HCT116 (cell line): ENCODE results near the gene KRTAP1-5. TPM values are rescaled to one million over a fixed set of nuclear protein-coding genes. Genes with fewer than 3 reads are reported as not detected.

Source experiments
- ATAC-seq: fragments of 200-7000 bp; cut with Tn5 transposase; 2 replicates; pipeline ENCODE4 v1.9.1; 2020; ENCODE audit warnings: mild to moderate bottlenecking, moderate library complexity
- BruUV-seq: library from RNA; stranded (reverse); fragments of 400-500 nt; replicated peaks from 2 replicates; lab custom pipeline; 2021; lab: Mats Ljungman, UMichigan
- CTCF ChIA-PET: fragments of 300-600 bp; sonication (Branson Sonifier 250); formaldehyde crosslinking; loops from one replicate; lab custom pipeline; 2021; ENCODE audit warnings: antibody characterized with exemption; lab: Charles Lee
- POLR2A ChIA-PET: fragments of 300-600, 350-600 bp; sonication (Branson Sonifier 250); formaldehyde crosslinking; loops from one replicate; lab custom pipeline; 2021; ENCODE audit warnings: antibody characterized with exemption; lab: Charles Lee
- RAD21 ChIA-PET, 2 experiments: fragments of 300-600 bp; sonication (Branson Sonifier 250); formaldehyde crosslinking; loops; one replicate each; lab custom pipeline; 2023; ENCODE audit warnings: low total read pairs in 2 of 2; ENCODE audit not compliant: uncharacterized antibody in 2 of 2, unreplicated experiment in 2 of 2, low non-redundant PET in 1 of 2; lab: Charles Lee
- DNase-seq: peaks from one replicate; pipeline ENCODE4 v3.0.0-alpha.2; 2010; ENCODE audit warnings: low read depth, low spot score
- H2AFZ ChIP-seq: fragments of 200-600 bp; shearing (Covaris generic), sonication (generic); 2 replicates; pipeline ENCODE4 v1.6.1; 2017; ENCODE audit warnings: low read depth, mixed run types, mixed read lengths, antibody characterized with exemption, low read length; ENCODE audit not compliant: poor library complexity, severe bottlenecking
- H3K27ac ChIP-seq: 2 replicates; pipeline ENCODE4 v1.5.1; 2012; ENCODE audit warnings: low read depth, low read length
- H3K27me3 ChIP-seq: fragments of 200-600 bp; sonication (generic); 2 replicates; pipeline ENCODE4 v1.6.1; 2016; ENCODE audit warnings: mixed run types, low read length, mixed read lengths; ENCODE audit not compliant: insufficient read depth
- H3K36me3 ChIP-seq, 2 experiments: fragments of 200-500 bp in 1 of 2; fragments of 200-600 bp in 1 of 2; sonication (Bioruptor generic) in 1 of 2; sonication (generic) in 1 of 2; 2 replicates each; pipeline versions ENCODE4 v1.5.1 to v1.6.1; 2014 to 2016; ENCODE audit warnings: low read length in 2 of 2, inconsistent platforms in 1 of 2, mixed read lengths in 1 of 2, mixed run types in 1 of 2; ENCODE audit not compliant: insufficient read depth in 2 of 2, control insufficient read depth in 1 of 2
- H3K4me1 ChIP-seq, 2 experiments: fragments of 200-600 bp in 1 of 2; sonication (generic) in 1 of 2; 2 replicates each; pipeline versions ENCODE4 v1.5.1 to v1.6.1; 2012 to 2017; ENCODE audit warnings: low read length in 2 of 2, inconsistent platforms in 1 of 2, mild to moderate bottlenecking in 1 of 2, mixed read lengths in 1 of 2, mixed run types in 1 of 2, moderate library complexity in 1 of 2; ENCODE audit not compliant: insufficient read depth in 2 of 2, control insufficient read depth in 1 of 2
- H3K4me2 ChIP-seq: fragments of 200-600 bp; sonication (generic); 2 replicates; pipeline ENCODE4 v1.6.1; 2017; ENCODE audit warnings: mixed run types, low read length, mixed read lengths
- H3K4me3 ChIP-seq, 2 experiments: fragments of 200-600 bp in 1 of 2; sonication (generic) in 1 of 2; replicated peaks in 1 of 2; 2 replicates each; pipeline ENCODE4 v1.5.1; 2011 to 2016; ENCODE audit warnings: low read length in 2 of 2, control low read depth in 1 of 2, low read depth in 1 of 2, mild to moderate bottlenecking in 1 of 2, mixed read lengths in 1 of 2, mixed run types in 1 of 2
- H3K79me2 ChIP-seq: fragments of 200-600 bp; sonication (generic); 2 replicates; pipeline ENCODE4 v1.6.1; 2017; ENCODE audit warnings: mild to moderate bottlenecking, mixed run types, low read length, moderate library complexity, mixed read lengths; ENCODE audit not compliant: insufficient read depth
- H3K9ac ChIP-seq: fragments of 200-600 bp; sonication (generic); 2 replicates; pipeline ENCODE4 v1.6.1; 2016; ENCODE audit warnings: low read length, mixed read lengths
- H3K9me2 ChIP-seq: fragments of 200-600 bp; sonication (generic), shearing (Covaris generic); 2 replicates; pipeline ENCODE4 v1.6.1; 2017; ENCODE audit warnings: mixed run types, mild to moderate bottlenecking, moderate library complexity; ENCODE audit not compliant: insufficient read depth
- H3K9me3 ChIP-seq, 2 experiments: fragments of 200-500 bp in 1 of 2; fragments of 200-600 bp in 1 of 2; sonication (Bioruptor generic) in 1 of 2; sonication (generic) in 1 of 2; 2 replicates each; pipeline ENCODE4 v1.6.1; 2014 to 2017; ENCODE audit warnings: low read length in 2 of 2, mixed read lengths in 2 of 2, inconsistent platforms in 1 of 2, low read depth in 1 of 2, mild to moderate bottlenecking in 1 of 2, mixed run types in 1 of 2, moderate library complexity in 1 of 2; ENCODE audit not compliant: control insufficient read depth in 1 of 2, insufficient read depth in 1 of 2
- H4K20me1 ChIP-seq: fragments of 200-600 bp; sonication (generic), shearing (Covaris generic); 2 replicates; pipeline ENCODE4 v1.6.1; 2017; ENCODE audit warnings: mixed run types, mild to moderate bottlenecking, moderate library complexity; ENCODE audit not compliant: insufficient read depth
- CBX3 ChIP-seq: IDR thresholded peaks from 2 replicates; pipeline ENCODE4 v1.6.1; 2012; ENCODE audit warnings: low read depth
- EZH2phosphoT487 ChIP-seq: fragments of 200-600 bp; IDR thresholded peaks from 2 replicates; pipeline ENCODE4 v1.6.1; 2018; ENCODE audit warnings: antibody characterized with exemption, borderline replicate concordance
- JUND ChIP-seq: IDR thresholded peaks from 2 replicates; pipeline ENCODE4 v1.6.1; 2012
- POLR2AphosphoS5 ChIP-seq: IDR thresholded peaks from 2 replicates; pipeline ENCODE4 v1.6.1; 2011; ENCODE audit warnings: mild to moderate bottlenecking, low read depth, low read length, moderate library complexity
- RAD21 ChIP-seq: IDR thresholded peaks from 2 replicates; pipeline ENCODE4 v1.6.1; 2012; ENCODE audit warnings: low read depth, mild to moderate bottlenecking
- SIN3A ChIP-seq: IDR thresholded peaks from 2 replicates; pipeline ENCODE4 v1.6.1; 2012; ENCODE audit warnings: low read depth
- SP1 ChIP-seq: IDR thresholded peaks from 2 replicates; pipeline ENCODE4 v1.6.1; 2012; ENCODE audit warnings: low read depth
- SRF ChIP-seq: IDR thresholded peaks from 2 replicates; pipeline ENCODE4 v1.6.1; 2012; ENCODE audit warnings: low read depth
- ZFX ChIP-seq: fragments of 450-650 bp; IDR thresholded peaks from 2 replicates; pipeline ENCODE4 v1.6.1; 2017
- intact Hi-C: fragments of 100-400 bp; cut with micrococcal nuclease; formaldehyde crosslinking; loops from 2 replicates; pipeline ENCODE4 v1.10.0; 2022
- total RNA-seq: library from RNA; stranded (reverse); gene quantifications from one replicate; pipeline ENCODE4 v1.2.1, GENCODE V29; 2021; ENCODE audit not compliant: unreplicated experiment
- TF ChIP-seq, protein P1 (sequence below), 3 experiments: fragments of 200-600 bp in 1 of 3; sonication (generic) in 1 of 3; IDR thresholded peaks in 2 of 3; conservative IDR thresholded peaks in 1 of 3; 2 replicates each; pipeline ENCODE4 v1.5.1; 2012 to 2017; ENCODE audit warnings: low read depth in 2 of 3, low read length in 2 of 3, antibody characterized with exemption in 1 of 3, borderline replicate concordance in 1 of 3, control low read depth in 1 of 3, mild to moderate bottlenecking in 1 of 3, mixed read lengths in 1 of 3, mixed run types in 1 of 3, moderate library complexity in 1 of 3; ENCODE audit not compliant: insufficient read depth in 1 of 3
- TF ChIP-seq, protein P2 (sequence below): IDR thresholded peaks from 2 replicates; pipeline ENCODE4 v1.6.1; 2012
- TF ChIP-seq, protein P3 (sequence below): IDR thresholded peaks from 2 replicates; pipeline ENCODE4 v1.6.1; 2012; ENCODE audit warnings: low read depth

KRTAP1-5 gene
- total RNA-seq, 1 experiment from 2014 or later: not detected

DNA sequence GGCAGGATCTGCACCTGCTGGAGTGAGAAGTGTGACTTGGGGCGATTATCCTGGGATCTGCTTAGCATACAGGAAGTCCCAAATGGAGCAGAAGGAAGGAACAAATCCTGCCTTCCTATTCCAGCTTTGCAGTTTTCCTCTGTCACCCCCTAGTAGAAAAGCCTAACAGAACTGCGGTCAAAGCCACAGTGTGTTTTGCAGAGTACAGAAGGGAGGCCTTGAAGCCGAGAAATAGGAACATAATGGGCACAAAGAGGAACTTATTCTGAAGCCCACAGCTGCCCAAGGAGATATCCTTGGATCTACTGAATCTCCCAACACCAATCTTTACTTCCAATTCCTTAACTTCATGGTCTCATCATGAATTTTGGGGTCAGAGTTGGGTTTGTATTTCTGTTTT, 8.5 kb downstream of the KRTAP1-5 start:
- no peak for TF ChIP-seq SIN3A
- TF ChIP-seq, protein P1, sequence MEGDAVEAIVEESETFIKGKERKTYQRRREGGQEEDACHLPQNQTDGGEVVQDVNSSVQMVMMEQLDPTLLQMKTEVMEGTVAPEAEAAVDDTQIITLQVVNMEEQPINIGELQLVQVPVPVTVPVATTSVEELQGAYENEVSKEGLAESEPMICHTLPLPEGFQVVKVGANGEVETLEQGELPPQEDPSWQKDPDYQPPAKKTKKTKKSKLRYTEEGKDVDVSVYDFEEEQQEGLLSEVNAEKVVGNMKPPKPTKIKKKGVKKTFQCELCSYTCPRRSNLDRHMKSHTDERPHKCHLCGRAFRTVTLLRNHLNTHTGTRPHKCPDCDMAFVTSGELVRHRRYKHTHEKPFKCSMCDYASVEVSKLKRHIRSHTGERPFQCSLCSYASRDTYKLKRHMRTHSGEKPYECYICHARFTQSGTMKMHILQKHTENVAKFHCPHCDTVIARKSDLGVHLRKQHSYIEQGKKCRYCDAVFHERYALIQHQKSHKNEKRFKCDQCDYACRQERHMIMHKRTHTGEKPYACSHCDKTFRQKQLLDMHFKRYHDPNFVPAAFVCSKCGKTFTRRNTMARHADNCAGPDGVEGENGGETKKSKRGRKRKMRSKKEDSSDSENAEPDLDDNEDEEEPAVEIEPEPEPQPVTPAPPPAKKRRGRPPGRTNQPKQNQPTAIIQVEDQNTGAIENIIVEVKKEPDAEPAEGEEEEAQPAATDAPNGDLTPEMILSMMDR (IDR thresholded peaks at IDR 0.05 in 2 of 3, conservative IDR thresholded peaks at IDR 0.05 in 1 of 3; ENCODE audit: borderline replicate concordance in 1 of 3, insufficient read depth in 1 of 3, low read depth in 2 of 3, low read length in 2 of 3): no peak
- Histone ChIP-seq H3K9me2 (no peaks in the 10 kb centered on the region), H2AFZ (no peak overlapping the region), H3K4me3 (no peak overlapping the region), H3K79me2 (no peaks in the 10 kb centered on the region), H3K4me2 (no peak overlapping the region), H3K27me3 (no peaks in the 10 kb centered on the region), H3K9ac (no peak overlapping the region), H3K4me1 (no peaks in the 10 kb centered on the region), H3K9me3 (peaks cover 0 to 7% of the 10 kb centered on the region in 2 experiments; a peak in 1 of 4 replicates), H3K27ac (no peak overlapping the region), H3K36me3 (no peaks in the 10 kb centered on the region; a peak in 1 of 4 replicates), H4K20me1 (no peaks in the 10 kb centered on the region)
- DNase-seq: no peak
- ChIA-PET CTCF (no interaction called here), POLR2A (no interaction called here), RAD21 (no interaction called here)
- BruUV-seq: no TSS peak
- intact Hi-C loops: no loop called here
- ATAC-seq: no peak

DNA sequence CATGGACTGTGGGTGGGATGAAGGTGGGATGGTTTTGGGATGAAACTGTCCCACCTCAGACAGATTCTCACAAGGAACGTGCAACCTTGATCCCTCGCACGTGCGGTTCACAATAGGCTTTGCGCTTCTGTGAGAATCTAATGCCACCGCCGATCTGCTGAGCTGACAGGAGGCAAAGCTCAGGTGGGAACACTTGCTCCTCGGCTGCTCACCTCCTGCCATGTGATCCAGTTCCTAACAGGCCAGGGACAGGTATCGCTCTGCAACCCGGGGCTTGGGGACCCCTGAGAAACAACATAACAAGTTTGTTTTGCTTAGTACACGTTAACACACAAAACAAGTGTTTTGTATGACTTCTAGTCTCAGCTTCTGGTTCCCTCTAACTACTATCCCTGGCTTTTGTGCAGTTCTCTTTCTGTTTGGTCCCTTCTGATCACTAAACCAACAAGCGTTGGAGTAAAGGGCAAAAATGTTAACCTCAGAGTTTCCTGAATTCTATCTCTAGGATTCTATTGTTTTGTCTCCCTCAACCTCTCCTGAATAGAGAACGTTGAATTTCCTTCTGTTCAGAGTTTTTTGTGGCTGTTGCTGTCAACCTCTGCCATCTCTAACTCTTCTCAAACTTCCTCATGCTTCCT, 10.3 kb downstream of the KRTAP1-5 start:
- Histone ChIP-seq H4K20me1 (no peaks in the 10 kb centered on the region), H3K9ac (no peak overlapping the region), H2AFZ (peak overlapping the region; percentile 31), H3K27ac (no peak overlapping the region), H3K27me3 (no peaks in the 10 kb centered on the region), H3K79me2 (no peaks in the 10 kb centered on the region), H3K4me3 (no peak overlapping the region), H3K36me3 (no peaks in the 10 kb centered on the region), H3K9me3 (no peaks in the 10 kb centered on the region), H3K4me1 (no peaks in the 10 kb centered on the region), H3K9me2 (no peaks in the 10 kb centered on the region), H3K4me2 (no peak overlapping the region)
- POLR2A ChIA-PET: no interaction called here
- no peak for ATAC-seq
- intact Hi-C loops: no loop called here
- CTCF ChIA-PET: no interaction called here
- no TSS peak for BruUV-seq
- RAD21 ChIA-PET: no interaction called here
- no peak for DNase-seq
- TF ChIP-seq RAD21 (no peak), JUND (no peak), CBX3 (no peak), SP1 (no peak), POLR2AphosphoS5 (no peak), ZFX (no peak), EZH2phosphoT487 (no peak), SIN3A (no peak), SRF (no peak)
- TF ChIP-seq, protein P2, sequence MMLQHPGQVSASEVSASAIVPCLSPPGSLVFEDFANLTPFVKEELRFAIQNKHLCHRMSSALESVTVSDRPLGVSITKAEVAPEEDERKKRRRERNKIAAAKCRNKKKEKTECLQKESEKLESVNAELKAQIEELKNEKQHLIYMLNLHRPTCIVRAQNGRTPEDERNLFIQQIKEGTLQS: no peak
- TF ChIP-seq, protein P3, sequence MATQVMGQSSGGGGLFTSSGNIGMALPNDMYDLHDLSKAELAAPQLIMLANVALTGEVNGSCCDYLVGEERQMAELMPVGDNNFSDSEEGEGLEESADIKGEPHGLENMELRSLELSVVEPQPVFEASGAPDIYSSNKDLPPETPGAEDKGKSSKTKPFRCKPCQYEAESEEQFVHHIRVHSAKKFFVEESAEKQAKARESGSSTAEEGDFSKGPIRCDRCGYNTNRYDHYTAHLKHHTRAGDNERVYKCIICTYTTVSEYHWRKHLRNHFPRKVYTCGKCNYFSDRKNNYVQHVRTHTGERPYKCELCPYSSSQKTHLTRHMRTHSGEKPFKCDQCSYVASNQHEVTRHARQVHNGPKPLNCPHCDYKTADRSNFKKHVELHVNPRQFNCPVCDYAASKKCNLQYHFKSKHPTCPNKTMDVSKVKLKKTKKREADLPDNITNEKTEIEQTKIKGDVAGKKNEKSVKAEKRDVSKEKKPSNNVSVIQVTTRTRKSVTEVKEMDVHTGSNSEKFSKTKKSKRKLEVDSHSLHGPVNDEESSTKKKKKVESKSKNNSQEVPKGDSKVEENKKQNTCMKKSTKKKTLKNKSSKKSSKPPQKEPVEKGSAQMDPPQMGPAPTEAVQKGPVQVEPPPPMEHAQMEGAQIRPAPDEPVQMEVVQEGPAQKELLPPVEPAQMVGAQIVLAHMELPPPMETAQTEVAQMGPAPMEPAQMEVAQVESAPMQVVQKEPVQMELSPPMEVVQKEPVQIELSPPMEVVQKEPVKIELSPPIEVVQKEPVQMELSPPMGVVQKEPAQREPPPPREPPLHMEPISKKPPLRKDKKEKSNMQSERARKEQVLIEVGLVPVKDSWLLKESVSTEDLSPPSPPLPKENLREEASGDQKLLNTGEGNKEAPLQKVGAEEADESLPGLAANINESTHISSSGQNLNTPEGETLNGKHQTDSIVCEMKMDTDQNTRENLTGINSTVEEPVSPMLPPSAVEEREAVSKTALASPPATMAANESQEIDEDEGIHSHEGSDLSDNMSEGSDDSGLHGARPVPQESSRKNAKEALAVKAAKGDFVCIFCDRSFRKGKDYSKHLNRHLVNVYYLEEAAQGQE: no peak
- TF ChIP-seq, protein P1 (IDR thresholded peaks at IDR 0.05 in 2 of 3, conservative IDR thresholded peaks at IDR 0.05 in 1 of 3; ENCODE audit: borderline replicate concordance in 1 of 3, insufficient read depth in 1 of 3, low read depth in 2 of 3, low read length in 2 of 3): no peak
